ENCODE measurements around the gene LAP3.
"Not testable (repeated sequence)": the region's sequence is repeated elsewhere in the genome, so short reads cannot be mapped to it uniquely, and the experiment has no call there.

LAP3 gene

DNA sequence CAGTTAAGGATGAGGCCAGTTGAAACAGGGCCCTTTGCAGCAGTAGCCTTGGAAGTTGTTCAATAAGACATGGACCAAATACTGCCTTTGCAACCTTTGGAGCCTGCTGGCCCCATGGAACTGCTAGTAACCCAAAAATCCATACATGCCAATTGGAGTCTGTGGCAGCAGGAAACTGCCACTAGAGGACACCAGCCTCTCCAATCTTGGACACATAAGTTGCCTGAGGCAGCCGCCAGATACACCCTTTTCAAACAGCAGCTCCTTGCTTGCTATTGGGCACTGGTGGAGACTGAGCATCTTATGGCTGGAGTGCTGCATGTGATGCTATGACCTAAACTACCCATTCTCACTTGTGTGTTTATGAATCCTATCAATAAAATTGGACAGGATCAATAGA, 14.8 kb upstream of the LAP3 start:
- no peaks in the 10 kb centered on the region for H3K9me3 ChIP-seq (ENCODE audit: control insufficient read depth, insufficient read depth, low read length)
- no peak overlapping the region for H3K9ac ChIP-seq (ENCODE audit: low read depth, low read length)
- no peaks in the 10 kb centered on the region for H3K4me1 ChIP-seq (ENCODE audit: control insufficient read depth, insufficient read depth, low read length)
- no peaks in the 10 kb centered on the region for H3K36me3 ChIP-seq (ENCODE audit: control insufficient read depth, insufficient read depth, low read length)
- no peaks in the 10 kb centered on the region for H3K27me3 ChIP-seq (ENCODE audit: control insufficient read depth, insufficient read depth, low read length)
- H3K27ac ChIP-seq (ENCODE audit: low read depth, low read length) = no peak overlapping the region
- no peak overlapping the region for H3K4me3 ChIP-seq (ENCODE audit: low read depth, low read length)

DNA sequence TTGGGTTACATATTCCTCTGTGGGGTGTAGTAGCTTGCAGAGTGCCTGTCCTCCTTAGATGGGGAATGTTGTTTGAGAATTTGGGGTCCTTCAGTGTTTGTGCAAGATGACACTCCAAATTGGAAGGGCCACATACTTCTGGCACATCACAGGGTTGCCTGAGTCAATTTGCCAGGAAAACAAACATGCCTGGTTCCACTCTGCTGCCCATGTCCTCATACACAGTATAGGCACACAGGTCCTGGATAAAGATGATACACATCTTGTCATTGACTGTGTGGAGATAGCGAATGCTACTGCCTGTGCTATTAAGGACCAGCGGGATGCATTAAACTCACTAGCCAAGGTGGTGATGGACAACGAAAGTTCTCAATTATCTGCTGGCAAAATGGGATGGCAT, 11.2 kb upstream of the LAP3 start:
- no peaks in the 10 kb centered on the region for H3K36me3 ChIP-seq (ENCODE audit: control insufficient read depth, insufficient read depth, low read length)
- no peak overlapping the region for H3K9ac ChIP-seq (ENCODE audit: low read depth, low read length)
- H3K4me1 ChIP-seq (ENCODE audit: control insufficient read depth, insufficient read depth, low read length) = no peaks in the 10 kb centered on the region
- H3K4me3 ChIP-seq (ENCODE audit: low read depth, low read length) = no peak overlapping the region
- H3K27me3 ChIP-seq (ENCODE audit: control insufficient read depth, insufficient read depth, low read length) = no peaks in the 10 kb centered on the region
- no peaks in the 10 kb centered on the region for H3K9me3 ChIP-seq (ENCODE audit: control insufficient read depth, insufficient read depth, low read length)
- H3K27ac ChIP-seq (ENCODE audit: low read depth, low read length) = no peak overlapping the region

DNA sequence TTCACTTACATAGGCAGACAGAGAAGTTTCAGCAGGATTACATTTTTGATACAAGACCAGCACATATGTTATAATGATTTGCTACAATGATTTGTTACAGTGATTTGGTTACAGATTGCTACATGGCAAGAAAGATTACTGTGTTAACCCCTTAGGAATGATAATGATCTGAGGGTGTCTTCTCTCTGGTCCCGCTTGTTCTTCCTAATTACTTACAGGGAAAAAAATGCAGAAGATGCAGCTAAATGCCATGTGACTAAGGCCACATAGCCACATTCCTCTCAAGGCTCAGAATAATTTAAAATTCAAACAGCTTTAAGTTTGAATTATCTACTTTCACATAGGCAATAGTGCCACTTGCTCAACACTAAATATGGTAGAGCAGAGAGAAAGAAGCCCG, 9.7 kb upstream of the LAP3 start:
- H3K4me3 ChIP-seq (ENCODE audit: low read depth, low read length) = no peak overlapping the region
- no peaks in the 10 kb centered on the region for H3K9me3 ChIP-seq (ENCODE audit: control insufficient read depth, insufficient read depth, low read length)
- H3K27ac ChIP-seq (ENCODE audit: low read depth, low read length) = no peak overlapping the region
- no peaks in the 10 kb centered on the region for H3K4me1 ChIP-seq (ENCODE audit: control insufficient read depth, insufficient read depth, low read length)
- no peak overlapping the region for H3K9ac ChIP-seq (ENCODE audit: low read depth, low read length)
- H3K27me3 ChIP-seq (ENCODE audit: control insufficient read depth, insufficient read depth, low read length) = no peaks in the 10 kb centered on the region
- H3K36me3 ChIP-seq (ENCODE audit: control insufficient read depth, insufficient read depth, low read length) = no peaks in the 10 kb centered on the region

DNA sequence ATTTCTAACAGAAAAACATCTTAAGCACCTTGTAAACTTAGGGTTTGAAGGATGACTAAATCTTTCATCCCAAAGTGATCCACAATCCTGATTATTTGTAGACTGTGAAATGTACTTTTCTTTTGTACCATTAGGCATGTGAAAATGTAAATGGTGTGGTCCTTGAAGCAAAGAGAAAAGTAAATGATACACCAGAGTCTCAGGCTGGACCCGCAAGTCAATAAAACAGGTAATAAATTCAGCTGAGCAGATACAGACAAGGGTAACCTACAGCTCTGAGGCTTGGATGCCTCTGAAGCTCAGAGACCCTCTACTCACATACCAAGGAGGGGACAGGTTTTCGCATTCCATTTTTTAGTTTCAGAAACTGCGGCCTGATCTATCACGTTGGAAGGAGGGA, 2.8 kb upstream of the LAP3 start:
- no peaks in the 10 kb centered on the region for H3K36me3 ChIP-seq (ENCODE audit: control insufficient read depth, insufficient read depth, low read length)

DNA sequence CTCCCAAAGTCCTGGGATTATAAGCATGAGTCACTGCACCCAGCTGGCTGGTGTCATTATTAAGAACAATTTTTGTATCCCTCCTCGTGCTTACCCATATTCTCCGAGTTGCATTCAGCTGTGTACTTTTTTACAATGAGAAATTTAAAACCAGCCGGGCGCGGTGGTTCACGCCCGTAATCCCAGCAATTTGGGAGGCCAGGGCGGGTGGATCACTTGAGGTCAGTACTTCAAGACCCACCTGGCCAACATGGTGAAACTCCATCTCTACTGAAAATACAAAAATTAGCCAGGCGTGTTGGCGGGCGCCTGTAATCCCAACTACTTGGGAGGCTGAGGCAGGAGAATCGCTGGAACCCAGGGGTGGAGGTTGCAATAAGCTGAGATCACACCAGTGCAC, 1.8 kb upstream of the LAP3 start:
- H3K27me3 ChIP-seq (ENCODE audit: control insufficient read depth, insufficient read depth, low read length); H3K4me1 ChIP-seq (ENCODE audit: control insufficient read depth, insufficient read depth, low read length); H3K36me3 ChIP-seq (ENCODE audit: control insufficient read depth, insufficient read depth, low read length); H3K9ac ChIP-seq (ENCODE audit: low read depth, low read length); H3K9me3 ChIP-seq (ENCODE audit: control insufficient read depth, insufficient read depth, low read length); H3K27ac ChIP-seq (ENCODE audit: low read depth, low read length); H3K4me3 ChIP-seq (ENCODE audit: low read depth, low read length): not testable (repeated sequence)

More for the DNA sequence above, 2.8 kb upstream of the LAP3 start:
- H3K4me1 ChIP-seq (ENCODE audit: control insufficient read depth, insufficient read depth, low read length) = 0 out of 2 replicates have a peak, but pooled peaks cover 6% of the 10 kb centered on the region
- no peak overlapping the region for H3K9ac ChIP-seq (ENCODE audit: low read depth, low read length)
- H3K27me3 ChIP-seq (ENCODE audit: control insufficient read depth, insufficient read depth, low read length) = 0 out of 2 replicates have a peak, but pooled peaks cover 2% of the 10 kb centered on the region
- no peak overlapping the region for H3K27ac ChIP-seq (ENCODE audit: low read depth, low read length)
- no peaks in the 10 kb centered on the region for H3K9me3 ChIP-seq (ENCODE audit: control insufficient read depth, insufficient read depth, low read length)
- no peak overlapping the region for H3K4me3 ChIP-seq (ENCODE audit: low read depth, low read length)

DNA sequence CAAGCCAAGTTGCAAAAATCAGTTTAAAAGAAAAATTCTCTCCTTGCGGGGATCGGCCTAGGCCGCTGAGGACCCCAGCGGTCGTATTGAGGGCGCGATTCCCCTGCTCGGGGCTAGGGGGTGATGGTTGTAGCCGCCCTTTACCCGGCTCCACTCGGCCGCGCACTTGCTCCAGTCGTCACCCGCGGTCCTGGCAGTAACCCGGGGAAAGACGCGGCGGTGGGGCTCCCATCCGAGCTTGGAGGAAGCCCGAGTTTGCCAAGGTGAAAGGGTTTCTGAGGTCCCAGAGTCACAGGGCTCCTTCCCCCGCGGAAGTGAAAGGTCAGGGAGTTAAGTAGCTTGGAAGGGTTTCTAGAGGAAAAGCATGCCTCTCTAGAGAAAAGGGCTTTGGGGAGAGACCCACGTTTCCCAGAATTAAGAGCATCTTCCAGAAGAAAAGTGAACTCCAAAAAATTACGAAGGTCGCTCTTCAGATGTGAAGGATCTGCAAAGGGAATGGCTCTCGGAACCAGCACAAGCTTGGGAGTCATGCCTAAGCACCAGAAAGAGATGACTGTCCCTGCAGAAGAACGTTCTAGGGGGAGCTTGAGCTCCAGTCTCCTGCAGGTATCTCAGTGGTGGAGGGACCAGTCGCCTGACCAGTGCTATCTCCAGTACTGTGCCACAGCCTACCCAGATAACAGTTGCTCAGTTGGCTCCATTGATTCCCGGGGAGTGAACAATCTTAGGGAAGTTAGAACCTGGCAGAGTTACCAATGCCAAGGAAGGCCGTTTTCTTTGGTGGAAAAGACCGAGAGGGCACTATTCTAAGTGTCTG, 875 bp downstream of the LAP3 start:
- Histone ChIP-seq H3K27me3 (ENCODE audit: control insufficient read depth, insufficient read depth, low read length) (0 out of 2 replicates have a peak, but pooled peaks cover 2% of the 10 kb centered on the region), H3K4me1 (ENCODE audit: control insufficient read depth, insufficient read depth, low read length) (0 out of 2 replicates have a peak, but pooled peaks cover 6% of the 10 kb centered on the region), H3K27ac (ENCODE audit: low read depth, low read length) (peak overlapping the region; percentile 88), H3K9ac (ENCODE audit: low read depth, low read length) (peak overlapping the region; percentile 79), H3K36me3 (ENCODE audit: control insufficient read depth, insufficient read depth, low read length) (peaks cover 28% of the 10 kb centered on the region), H3K4me3 (ENCODE audit: low read depth, low read length) (peak overlapping the region; percentile 84), H3K9me3 (ENCODE audit: control insufficient read depth, insufficient read depth, low read length) (no peaks in the 10 kb centered on the region)

DNA sequence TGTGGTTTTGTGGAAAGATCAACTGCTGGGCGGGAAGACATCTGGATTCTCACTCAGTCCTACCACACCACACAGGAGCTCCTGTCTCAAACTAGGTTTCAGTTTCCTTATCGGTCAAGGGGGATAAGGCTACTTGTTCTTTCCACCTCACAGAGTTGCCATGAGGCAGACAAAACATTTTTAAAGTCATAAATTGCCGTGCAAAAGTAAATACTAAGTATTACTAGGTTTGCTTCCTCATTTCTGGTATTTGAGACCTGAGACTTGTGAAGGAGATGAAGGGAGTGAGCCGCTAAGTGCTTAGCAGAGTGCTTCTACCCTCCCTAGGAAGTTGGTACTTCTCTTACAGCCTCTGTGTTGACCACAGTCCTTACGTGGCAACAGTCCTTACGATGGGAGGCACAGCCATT, 1.5 kb downstream of the LAP3 start:
- Histone ChIP-seq H3K4me1 (ENCODE audit: control insufficient read depth, insufficient read depth, low read length) (0 out of 2 replicates have a peak, but pooled peaks cover 6% of the 10 kb centered on the region), H3K27me3 (ENCODE audit: control insufficient read depth, insufficient read depth, low read length) (0 out of 2 replicates have a peak, but pooled peaks cover 2% of the 10 kb centered on the region), H3K27ac (ENCODE audit: low read depth, low read length) (no peak overlapping the region), H3K4me3 (ENCODE audit: low read depth, low read length) (peak overlapping the region; percentile 84), H3K9me3 (ENCODE audit: control insufficient read depth, insufficient read depth, low read length) (no peaks in the 10 kb centered on the region), H3K36me3 (ENCODE audit: control insufficient read depth, insufficient read depth, low read length) (peaks cover 35% of the 10 kb centered on the region), H3K9ac (ENCODE audit: low read depth, low read length) (no peak overlapping the region)

DNA sequence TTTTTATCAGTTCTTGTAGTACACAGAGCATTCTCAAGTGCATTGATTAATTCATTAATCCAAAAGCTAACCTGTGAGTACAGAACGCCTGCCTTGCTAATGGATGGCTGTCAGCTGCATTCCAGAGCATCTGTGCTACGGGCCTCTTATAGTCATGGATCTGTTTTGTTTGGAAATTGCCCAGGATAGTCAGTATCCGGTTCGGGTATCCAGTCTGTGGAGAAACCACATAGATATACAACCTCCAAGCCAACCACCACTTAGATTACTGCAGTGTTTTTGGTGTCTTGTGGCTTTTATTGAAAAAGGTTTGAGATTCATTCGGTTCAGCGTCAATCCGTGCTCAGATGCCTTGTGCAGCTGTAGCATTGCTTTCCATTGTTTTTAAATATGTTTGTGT, 4.0 kb downstream of the LAP3 start:
- Histone ChIP-seq H3K36me3 (ENCODE audit: control insufficient read depth, insufficient read depth, low read length) (peaks cover 58% of the 10 kb centered on the region), H3K9ac (ENCODE audit: low read depth, low read length) (no peak overlapping the region)

DNA sequence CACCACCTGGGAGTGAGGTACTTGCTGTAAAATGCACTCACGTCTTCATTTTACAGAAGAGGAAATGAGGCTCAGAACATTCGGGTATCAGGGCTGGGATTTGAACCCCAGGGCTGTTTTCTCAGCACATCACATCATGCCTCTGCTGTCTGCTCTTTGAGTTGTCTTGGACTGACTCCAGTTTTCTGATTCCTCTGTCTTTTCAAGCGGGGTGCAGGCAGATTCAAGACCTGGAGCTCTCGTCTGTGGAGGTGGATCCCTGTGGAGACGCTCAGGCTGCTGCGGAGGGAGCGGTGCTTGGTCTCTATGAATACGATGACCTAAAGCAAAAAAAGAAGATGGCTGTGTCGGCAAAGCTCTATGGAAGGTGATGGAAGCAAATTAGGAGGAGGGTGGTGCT, 6.3 kb downstream of the LAP3 start:
- Histone ChIP-seq H3K4me3 (ENCODE audit: low read depth, low read length) (no peak overlapping the region), H3K36me3 (ENCODE audit: control insufficient read depth, insufficient read depth, low read length) (peaks cover 80% of the 10 kb centered on the region), H3K27me3 (ENCODE audit: control insufficient read depth, insufficient read depth, low read length) (no peaks in the 10 kb centered on the region), H3K4me1 (ENCODE audit: control insufficient read depth, insufficient read depth, low read length) (peaks cover 14% of the 10 kb centered on the region; the same call in 1 of the 2 replicates), H3K27ac (ENCODE audit: low read depth, low read length) (no peak overlapping the region), H3K9ac (ENCODE audit: low read depth, low read length) (no peak overlapping the region), H3K9me3 (ENCODE audit: control insufficient read depth, insufficient read depth, low read length) (no peaks in the 10 kb centered on the region)

More for the DNA sequence above, 4.0 kb downstream of the LAP3 start:
- Histone ChIP-seq H3K27me3 (ENCODE audit: control insufficient read depth, insufficient read depth, low read length) (0 out of 2 replicates have a peak, but pooled peaks cover 2% of the 10 kb centered on the region), H3K4me3 (ENCODE audit: low read depth, low read length) (no peak overlapping the region), H3K4me1 (ENCODE audit: control insufficient read depth, insufficient read depth, low read length) (peaks cover 16% of the 10 kb centered on the region; the same call in 1 of the 2 replicates), H3K27ac (ENCODE audit: low read depth, low read length) (no peak overlapping the region), H3K9me3 (ENCODE audit: control insufficient read depth, insufficient read depth, low read length) (no peaks in the 10 kb centered on the region)

DNA sequence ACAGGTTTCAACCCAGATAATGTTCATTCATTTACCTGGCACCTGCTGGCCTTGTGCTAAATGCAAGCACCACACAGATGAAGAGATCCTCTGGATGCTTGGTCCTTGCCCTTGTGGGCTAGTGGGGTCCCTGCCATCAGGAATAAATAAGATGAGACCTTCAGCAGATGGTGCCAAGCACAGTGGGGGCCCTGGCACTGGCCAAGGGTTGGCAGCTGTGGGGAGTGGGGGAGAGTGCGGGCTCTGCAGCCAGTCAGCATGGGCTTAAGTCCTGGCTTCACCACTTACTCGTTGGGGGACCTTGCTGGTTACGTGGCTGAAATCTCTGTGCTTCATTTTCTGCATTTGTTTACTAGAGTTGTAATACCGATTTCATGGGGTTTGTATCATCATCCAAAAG, 6.9 kb downstream of the LAP3 start:
- Histone ChIP-seq H3K4me3 (ENCODE audit: low read depth, low read length) (no peak overlapping the region), H3K9ac (ENCODE audit: low read depth, low read length) (no peak overlapping the region), H3K4me1 (ENCODE audit: control insufficient read depth, insufficient read depth, low read length) (peaks cover 10% of the 10 kb centered on the region; the same call in 1 of the 2 replicates), H3K36me3 (ENCODE audit: control insufficient read depth, insufficient read depth, low read length) (peaks cover 87% of the 10 kb centered on the region), H3K27me3 (ENCODE audit: control insufficient read depth, insufficient read depth, low read length) (no peaks in the 10 kb centered on the region), H3K27ac (ENCODE audit: low read depth, low read length) (peak overlapping the region; percentile 73), H3K9me3 (ENCODE audit: control insufficient read depth, insufficient read depth, low read length) (no peaks in the 10 kb centered on the region)

DNA sequence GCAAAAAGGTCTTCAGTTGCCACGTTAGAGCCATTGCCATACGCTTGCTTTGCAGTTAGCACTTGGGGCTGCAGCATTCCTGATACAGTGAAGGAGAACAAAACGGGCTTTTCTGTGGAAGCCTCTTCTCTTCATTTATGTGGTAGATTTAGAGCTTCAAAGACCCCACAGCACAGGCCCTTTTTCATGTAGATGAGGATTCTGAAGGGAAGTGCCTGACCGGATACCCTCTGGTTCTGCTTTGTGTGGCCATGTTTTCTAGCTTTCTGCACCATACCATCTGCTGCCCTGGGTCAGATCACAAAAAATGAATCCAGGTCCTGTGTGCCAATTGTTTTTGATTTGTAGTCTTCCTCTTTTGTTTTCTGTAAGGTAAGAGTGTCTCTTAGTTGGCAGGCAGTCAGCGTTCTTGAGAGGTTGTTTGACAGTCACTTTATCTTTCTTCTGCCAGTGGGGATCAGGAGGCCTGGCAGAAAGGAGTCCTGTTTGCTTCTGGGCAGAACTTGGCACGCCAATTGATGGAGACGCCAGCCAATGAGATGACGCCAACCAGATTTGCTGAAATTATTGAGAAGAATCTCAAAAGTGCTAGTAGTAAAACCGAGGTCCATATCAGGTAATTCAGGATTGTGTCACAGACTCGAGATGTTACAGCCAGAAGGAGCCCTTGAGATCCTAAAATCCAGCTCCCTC, 7.7 kb downstream of the LAP3 start:
- Histone ChIP-seq H3K9ac (ENCODE audit: low read depth, low read length) (no peak overlapping the region), H3K9me3 (ENCODE audit: control insufficient read depth, insufficient read depth, low read length) (no peaks in the 10 kb centered on the region), H3K4me3 (ENCODE audit: low read depth, low read length) (no peak overlapping the region), H3K27ac (ENCODE audit: low read depth, low read length) (peak overlapping the region; percentile 73), H3K27me3 (ENCODE audit: control insufficient read depth, insufficient read depth, low read length) (no peaks in the 10 kb centered on the region), H3K4me1 (ENCODE audit: control insufficient read depth, insufficient read depth, low read length) (peaks cover 10% of the 10 kb centered on the region; the same call in 1 of the 2 replicates), H3K36me3 (ENCODE audit: control insufficient read depth, insufficient read depth, low read length) (peaks cover 94% of the 10 kb centered on the region)

Data from HUES48 (cell line).